GM19463 (cell line): ENCODE measurements around the gene KIRREL3.
"Not testable (repeated sequence)": the region's sequence is repeated elsewhere in the genome, so short reads cannot be mapped to it uniquely, and the experiment has no call there.

Experiments
- ATAC-seq: cut with Tn5 transposase; IDR thresholded peaks from one replicate; pipeline ENCODE4 v1.9.1; 2021; ENCODE audit warnings: mild to moderate bottlenecking, moderate library complexity; ENCODE audit not compliant: unreplicated experiment

Gene KIRREL3

DNA sequence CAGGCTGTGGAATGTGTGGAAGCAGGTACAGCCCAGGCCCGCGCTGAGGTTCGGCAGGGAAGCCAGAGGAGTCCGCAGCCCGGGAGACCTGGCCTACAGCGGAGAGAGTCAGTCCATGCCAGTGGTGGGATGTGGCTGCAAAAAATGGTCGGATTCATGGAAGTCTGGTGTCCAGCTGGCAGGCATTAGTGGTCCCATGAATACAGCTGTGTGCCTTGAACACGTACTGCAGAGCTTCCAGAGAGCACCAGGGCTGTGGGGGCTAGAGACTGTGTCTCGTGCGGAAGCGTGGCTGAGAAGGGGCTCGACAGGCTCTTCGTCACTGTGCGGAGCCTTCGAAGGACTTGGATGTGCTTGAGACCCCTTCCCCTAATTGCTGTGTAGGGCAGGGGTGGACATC lies 604.3 kb downstream of the KIRREL3 start:
- not testable (repeated sequence) for ATAC-seq

DNA sequence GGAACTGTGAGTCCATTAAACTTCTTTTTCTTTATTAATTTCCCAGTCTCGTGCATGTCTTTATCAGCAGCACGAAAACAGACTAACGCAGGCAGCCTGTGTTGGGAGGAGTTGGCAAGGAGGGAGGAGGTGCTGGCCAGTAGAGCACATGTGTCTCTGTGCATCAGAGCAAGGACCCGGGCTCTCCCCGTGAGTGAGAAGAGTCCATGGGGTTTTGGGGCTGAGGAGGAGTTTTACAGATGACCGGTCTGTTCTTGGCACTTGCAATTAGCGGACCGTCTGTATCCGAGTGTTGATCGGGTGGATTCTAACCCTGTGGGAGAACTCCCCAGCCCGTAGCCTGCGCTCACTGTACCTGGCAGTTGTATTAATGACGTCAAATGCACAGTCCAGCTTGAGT lies 604.8 kb downstream of the KIRREL3 start:
- ATAC-seq = not testable (repeated sequence)

DNA sequence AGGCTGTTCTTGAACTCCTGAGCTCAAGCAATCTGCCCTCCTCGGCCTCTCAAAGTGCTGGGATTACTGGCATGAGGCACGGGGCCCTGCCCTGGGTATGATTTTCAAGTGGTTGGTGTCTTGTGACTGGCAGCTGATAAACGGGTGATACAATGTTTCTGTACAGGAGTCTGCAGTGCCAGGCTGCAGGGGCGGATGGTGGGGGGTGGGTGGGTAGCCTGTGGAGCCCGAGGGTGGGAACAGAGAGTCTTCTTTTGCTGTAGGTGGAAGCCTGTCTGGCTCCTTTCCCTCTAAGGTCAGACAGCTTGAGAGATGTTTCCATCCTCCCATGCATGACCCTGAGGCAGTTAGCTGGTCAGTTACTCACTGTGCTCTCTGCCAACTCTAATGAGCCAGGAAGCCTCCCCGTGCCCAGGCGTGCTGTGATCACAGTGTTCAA lies 605.9 kb downstream of the KIRREL3 start:
- not testable (repeated sequence) for ATAC-seq

DNA sequence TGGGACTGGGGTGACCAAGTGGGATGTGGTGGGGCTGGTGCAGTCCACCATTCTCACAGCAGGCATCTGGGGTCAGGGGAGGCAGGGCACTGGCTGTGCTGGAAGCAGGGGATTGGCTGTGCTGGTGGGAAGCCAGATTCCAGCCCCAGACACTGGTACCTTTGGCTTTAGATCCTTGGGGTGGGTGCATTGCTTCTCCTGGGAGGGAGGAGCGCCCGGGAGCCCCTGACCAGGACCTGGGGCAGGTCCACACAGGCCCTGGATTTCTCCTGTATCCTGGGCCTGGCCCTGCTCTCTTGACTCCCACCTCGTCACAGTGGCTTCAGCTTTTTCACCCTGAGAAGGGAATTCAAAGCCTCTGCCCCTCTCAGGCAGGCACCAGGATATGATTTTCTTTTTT lies 606.5 kb downstream of the KIRREL3 start:
- no peak for ATAC-seq

DNA sequence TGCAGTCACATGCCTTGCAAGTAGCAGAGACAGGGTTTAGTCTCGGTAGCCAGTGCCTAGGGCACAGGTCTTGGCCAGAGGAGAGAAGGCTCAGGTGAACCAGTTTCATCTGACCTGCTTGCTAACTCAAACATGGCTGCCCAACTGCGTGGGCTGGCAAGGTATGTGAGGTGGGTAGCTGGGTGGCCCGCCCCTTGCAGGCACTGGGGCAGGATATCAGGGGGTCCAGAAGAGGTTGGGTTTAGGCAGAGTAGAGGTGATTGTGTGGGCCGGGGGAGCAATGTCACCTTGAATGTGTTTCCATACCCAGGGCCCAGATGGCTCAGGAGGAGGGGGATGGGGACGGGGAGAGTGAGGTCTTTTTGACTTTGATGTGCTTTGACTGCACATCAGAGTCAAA lies 607.4 kb downstream of the KIRREL3 start:
- ATAC-seq = no peak

DNA sequence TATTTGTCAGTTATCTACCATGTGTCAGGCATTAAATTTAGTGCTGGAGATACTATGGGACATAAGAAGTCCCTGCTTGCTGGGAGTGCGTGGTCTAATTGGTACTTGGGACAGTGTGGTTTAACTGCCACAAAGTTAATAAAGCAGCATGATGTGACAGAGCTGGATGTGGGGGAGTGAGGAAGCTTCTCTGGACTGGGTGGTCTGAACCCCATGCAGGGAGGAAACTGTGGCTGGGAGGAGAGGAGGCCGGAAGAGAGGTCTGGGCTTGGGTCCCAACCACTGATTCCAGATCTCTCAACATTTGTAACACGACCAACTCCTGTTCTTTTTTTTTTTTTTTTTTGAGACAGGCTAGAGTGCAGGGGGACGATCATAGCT lies 607.9 kb downstream of the KIRREL3 start:
- ATAC-seq = peak; percentile 18

DNA sequence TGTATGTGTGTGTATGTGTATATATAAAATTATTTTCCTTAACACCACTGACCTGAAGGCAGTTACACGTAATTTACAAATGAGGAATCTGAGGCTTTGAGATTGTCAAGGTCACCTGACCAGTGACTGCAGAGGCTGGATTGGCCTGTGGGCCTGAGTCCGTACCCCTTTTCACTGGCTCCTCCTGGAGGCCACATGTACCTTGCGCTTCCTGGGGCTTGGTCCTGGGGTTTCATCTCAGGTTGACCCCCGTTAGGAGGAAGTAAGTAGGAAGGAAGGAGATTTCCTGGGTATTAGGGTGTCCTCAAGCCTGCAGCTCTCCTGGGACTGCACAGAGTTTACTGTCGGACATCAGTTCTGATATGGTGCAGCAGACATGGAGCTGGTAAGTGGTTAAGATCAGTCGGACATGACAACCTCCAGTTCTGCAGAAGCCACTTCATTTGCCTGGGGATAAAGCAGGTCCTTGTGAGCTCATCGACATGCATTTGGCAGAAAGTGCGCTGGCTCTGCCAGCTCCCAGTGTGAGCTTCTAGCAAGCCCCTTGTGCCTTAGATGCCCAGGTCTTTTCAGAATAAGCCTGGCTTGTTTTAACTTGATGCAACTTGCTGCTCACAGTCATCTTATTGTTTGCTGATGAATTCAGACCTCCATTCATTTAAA lies 608.5 kb downstream of the KIRREL3 start:
- peak; percentile 84 for ATAC-seq

DNA sequence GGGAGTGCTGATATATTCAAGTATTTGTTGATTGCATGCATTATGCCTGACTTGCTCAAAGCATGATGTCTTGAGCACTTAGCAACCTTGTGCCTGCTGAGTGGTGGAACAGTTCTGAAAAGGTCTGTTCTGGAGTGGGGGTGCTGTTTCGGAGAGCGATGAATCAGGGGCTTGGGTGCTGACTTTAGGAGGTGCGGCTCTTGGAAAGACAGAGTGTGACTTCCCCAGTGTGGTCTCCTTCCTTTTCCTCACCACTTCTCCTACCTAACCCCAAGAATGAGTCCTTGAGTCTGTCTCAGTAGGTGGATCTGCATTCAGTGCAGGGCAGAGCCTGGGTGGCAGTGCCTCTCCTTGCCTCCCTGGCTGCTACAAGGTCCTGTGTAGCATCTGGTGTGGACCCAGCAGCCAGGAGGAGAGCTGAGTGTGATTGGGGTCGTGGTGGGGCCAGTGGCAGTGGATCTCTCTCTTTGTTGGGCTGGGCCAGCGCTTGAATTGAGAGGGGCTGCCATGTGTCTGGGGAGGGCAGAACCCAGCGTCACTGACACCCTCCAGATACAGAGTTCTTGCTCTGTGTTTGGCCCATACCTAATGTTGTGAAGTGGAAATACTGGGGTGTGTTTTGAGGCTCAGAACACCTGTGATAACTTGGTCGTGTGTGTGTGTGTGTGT lies 609.1 kb downstream of the KIRREL3 start:
- ATAC-seq = no peak

DNA sequence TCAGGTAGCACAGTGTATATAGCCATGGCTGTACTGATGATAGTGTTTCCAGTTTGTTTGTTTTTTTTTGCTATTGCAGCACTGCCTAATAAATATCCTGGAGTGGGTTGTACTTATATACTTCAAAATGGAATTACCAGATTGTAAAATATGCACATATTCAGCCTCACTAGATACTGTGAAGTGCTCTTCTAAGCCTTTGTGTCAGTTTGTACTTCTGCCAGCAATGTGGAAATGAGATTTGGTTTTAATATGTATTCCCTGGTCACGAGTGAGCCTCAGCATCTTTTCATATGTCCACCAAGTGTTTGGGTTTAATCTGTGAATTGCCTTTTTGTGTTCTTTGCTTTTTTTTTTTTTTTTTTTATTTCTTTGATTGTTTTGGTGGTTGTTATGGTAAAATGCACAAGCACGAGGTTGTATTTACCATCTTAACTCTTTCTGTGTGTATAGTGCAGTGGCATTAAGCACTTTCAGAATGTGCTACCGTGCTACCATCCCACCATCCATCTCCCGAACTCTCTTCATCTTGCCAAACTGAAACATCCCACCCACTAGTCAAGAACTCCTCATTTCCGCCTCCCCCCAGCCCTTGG lies 610.2 kb downstream of the KIRREL3 start:
- no peak for ATAC-seq

DNA sequence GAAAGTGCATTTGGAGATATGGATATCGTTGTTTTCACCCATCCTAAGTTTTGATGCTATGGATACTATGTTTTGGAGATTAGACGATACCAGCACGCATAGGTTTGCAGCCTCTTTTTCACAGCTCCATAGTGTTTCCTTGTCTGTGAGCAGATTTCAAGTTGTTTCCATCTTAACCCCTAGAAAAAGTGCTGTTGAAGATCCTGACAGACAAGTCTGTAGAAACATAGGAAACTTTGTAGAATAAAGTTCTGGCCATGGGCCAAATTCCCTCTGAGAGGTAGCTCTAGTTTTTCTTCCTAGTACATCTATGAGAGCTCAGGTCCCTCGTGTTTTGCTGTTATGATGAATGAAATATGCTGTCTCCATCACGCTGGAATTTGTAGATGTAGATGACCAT lies 612.7 kb downstream of the KIRREL3 start:
- no peak for ATAC-seq

DNA sequence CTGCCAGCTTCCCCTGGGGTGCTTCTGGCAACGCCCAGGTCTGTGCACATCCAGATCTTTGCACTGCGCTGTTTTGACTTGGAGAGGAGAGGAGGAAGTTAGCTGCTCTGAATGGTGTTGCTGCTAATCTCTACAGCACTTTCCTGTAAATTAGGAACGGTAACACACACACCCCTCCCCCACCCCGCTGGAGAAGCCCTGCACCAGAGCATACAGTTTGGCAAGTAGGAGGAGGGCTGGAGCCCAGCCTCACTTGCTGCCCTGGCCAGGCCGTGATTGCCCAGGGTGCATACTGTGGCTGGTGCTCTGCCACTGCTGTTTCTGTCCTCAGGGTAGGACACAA lies 613.9 kb downstream of the KIRREL3 start:
- not testable (repeated sequence) for ATAC-seq

DNA sequence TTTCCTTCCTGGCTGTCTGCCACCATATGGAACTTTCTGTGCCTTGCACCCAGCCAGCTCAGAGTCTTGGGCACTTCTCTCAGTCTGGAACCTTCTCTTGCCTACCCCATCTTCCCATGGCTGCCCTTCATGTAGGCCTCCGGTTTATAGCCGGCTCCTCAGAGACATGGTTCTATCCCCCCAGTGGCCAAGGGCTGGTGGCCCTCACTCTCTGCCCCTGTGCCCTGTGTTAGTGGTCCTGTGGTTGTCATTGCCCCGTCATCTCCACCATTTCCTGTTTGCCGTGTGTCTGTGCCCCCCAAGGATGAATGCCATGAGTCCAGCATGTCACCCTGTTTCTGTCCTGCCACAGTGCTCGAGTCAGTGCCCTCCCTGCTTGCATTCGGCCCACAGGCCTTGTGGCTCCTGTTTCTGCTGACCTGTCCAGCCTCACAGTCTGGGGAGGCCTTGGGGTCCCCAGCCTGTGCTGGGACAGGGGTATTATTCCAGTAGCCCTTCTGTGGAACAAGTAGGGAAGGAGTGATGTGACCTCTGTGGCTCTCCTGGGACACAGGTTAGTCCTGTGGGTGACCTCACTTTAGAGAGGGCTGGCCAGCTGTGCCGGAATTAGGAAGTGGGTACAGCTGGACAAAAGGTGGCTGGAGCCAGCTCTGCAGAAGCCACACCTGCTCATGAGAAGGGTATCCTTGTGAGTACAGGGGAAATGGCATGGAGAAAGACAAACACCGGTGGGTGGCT lies 614.4 kb downstream of the KIRREL3 start:
- ATAC-seq = no peak

DNA sequence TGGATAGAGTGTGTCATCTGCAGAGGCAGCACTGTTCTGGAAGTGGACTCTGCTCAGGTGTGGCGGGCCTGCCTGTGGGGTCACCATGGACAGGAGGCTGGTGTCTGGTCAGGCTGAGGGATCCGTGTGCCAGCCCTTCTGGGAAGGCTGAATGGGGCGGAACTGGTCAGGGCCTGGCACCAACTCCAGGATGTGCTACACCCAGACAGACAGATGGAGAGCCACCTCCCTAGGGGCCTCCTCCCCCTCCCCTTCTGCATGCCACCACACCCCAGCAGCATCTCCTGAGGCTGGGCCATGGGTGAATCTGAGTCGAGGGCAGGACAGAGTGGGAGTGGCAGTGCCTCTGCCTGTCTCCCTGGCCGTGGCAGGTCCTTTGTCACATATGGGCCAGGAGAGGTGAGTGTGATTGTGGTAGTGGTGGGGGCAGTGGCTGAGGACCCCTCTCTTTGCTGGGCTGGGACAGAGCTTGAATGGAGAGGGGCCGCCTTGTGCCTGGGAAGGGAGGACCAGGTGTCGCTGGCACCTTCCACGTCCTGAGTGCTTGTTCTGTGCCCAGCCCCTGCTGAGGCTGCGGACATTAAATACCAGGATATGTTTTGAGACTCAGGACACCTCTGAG lies 616.0 kb downstream of the KIRREL3 start:
- no peak for ATAC-seq

DNA sequence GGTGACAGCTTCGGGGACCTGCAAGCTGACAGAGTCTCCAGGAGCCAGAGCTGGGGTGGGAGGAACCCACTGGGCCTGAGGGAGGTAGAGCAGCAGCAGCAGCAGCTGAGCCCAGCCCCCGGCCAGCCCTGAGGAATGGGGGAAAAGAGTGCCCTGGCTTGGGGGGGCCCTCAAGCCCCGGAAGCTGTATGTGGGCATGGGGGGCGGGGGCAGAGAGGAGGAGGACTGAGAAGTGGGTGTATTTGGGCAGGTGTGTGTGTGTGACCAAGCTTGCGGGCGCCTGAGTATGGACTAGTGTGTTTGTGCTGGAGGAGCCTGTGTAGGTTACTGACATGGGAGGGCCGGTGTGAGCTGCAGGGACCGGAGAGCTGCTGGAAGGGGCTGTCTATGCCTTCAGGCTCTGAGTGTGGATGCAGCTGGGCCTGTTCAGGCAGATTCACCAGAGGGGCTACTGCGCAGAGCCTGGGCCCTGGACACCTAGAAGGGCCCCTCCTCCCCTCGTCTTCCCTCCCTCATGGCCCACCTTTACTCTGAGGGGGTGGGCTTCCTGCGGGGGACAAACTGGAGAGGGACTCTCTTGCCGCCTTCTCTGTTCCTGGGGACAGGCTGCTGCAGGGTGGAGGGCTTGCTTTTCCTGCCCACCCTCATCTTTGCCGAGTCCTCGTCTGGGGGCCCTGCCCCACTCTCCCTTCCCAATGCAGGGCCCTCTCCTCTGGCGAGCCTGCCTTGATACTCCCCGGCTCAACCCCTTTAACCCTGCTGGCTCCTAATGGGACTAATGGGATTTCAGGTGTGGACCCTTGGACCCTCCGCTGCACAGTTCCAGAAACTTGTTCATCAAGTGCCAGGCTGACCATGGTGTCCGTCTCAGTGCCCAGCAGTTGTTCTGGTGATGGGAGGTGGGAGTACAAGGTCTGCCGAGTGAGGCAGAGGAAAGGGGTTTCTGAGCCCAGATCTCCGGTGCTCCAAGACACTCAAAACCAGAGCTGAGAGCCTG lies 616.9 kb downstream of the KIRREL3 start:
- no peak for ATAC-seq

DNA sequence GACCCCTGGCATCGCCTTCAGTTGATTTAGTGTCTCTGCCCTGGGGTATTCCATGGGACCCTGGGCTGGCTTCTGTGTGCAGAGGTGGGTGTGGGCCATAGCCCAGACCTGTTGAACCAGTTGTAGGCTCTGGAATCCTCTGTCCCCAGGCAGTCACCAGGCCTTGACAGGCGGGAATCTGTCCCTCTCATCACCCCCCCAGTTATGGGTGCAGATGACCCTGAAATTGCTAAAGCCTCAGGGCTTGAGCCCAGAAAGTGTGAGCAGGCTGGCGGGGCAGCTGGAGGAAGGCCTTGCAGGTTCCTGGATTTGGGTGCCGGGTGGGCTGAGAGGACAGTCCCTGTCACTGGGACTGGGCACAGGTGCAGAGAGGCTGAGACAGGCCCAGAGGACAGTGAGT lies 617.9 kb downstream of the KIRREL3 start:
- ATAC-seq = not testable (repeated sequence)

DNA sequence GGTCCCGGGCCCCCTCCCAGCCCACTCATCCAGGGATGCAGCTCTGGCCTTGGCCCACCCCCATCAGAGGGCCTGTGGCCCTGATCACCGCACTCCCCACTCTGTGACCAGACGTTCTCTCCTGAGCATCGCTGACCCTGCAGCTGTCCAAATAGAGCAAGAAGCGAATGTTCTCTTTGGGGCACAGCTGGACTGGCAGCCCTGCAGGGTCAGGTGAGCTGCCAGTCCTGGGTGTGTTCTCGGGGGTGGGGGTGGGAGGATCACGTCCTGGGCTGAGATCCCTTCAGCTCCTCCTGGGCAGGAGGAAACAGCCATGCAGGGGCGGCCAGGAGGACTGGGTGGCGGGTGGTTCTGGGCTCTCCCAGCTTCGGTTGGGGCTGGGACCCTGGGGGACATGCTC lies 618.6 kb downstream of the KIRREL3 start:
- ATAC-seq = not testable (repeated sequence)

DNA sequence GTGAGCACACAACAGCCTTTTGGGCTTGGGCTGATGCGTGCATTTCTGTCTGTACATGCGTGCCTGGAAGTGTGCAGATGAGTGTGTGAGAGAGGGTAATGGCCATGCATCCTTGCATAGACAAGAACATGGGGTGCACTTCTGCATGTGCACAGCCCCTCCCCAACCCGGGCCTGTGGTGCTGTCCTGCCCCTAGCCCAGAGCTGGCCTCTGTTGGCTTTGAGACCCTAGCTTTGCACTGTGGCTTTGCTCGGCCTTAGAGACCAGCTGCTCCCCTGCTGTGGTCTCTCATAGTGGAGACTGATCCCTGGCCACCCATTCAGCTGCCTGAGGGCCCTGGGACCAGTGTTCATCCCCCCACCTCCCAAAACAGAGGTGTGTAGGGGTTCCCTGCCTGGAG lies 619.7 kb downstream of the KIRREL3 start:
- no peak for ATAC-seq

DNA sequence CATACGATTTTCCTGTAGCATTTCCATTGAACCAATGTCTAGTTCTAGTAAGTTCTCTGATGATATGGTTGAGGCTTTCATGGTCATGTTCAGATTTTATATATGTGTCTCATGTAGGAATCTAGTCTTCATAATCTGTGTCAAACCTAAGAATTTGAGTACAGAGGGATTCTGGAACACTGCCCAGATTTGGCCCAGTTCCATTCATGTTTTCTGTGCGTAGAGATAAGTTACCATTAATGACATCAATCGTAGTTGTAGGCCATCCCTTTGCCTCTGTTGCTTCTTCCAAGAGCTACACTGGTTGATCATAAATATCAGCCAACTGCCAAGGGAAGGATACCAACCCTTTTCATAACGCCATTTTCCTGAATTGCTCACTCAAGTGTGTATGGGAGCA lies 621.8 kb downstream of the KIRREL3 start:
- ATAC-seq = no peak

DNA sequence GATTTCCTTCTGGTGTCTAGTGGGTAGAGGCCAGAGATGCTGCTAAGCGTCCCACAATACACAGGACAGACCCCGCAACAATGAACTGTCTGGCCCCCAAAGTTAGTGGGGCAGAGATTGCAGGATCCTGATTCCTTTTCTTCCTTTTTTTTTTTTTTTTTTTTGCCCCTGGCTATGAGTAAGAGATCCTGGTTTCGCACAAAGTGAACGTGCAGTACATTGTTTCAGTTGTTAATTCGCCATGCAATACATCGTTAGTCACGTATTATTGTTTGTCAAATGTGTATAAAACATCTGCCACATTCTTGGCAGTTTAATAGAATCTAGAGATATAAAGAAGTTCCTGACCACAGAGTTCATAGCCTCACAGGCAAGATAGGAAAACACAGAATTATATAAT lies 624.8 kb downstream of the KIRREL3 start:
- no peak for ATAC-seq
